Activated CD4-positive, CD25-positive, alpha-beta regulatory T cell treated with anti-CD3 and anti-CD28 coated beads, Interleukin-2, amount 50 U/mL, for 72 hours (primary cell): ENCODE data around the gene KLC1.

Source experiments
- DNase-seq: peaks from one replicate; pipeline ENCODE4 v3.0.0; 2021

KLC1 gene

GRCh38 chr14:103706551-103707328, 77.7 kb downstream of the KLC1 start:
- DNase-seq: no peak

- DNase-seq: no peak
Measured at GRCh38 chr14:103707329-103708263, 78.6 kb downstream of the KLC1 start.

- no peak for DNase-seq
Measured at GRCh38 chr14:103708750-103709187, 79.8 kb downstream of the KLC1 start.

- no peak for DNase-seq
Measured at GRCh38 chr14:103709814-103710213, 80.8 kb downstream of the KLC1 start.

GRCh38 chr14:103710771-103711377, 81.9 kb downstream of the KLC1 start:
- DNase-seq: no peak

- no peak for DNase-seq
Measured at GRCh38 chr14:103711516-103712431, 82.8 kb downstream of the KLC1 start.

- DNase-seq: no peak
Measured at GRCh38 chr14:103712633-103713247, 83.7 kb downstream of the KLC1 start.

- no peak for DNase-seq
Measured at GRCh38 chr14:103713304-103714062, 84.5 kb downstream of the KLC1 start.

- no peak for DNase-seq
Measured at GRCh38 chr14:103714063-103714724, 85.2 kb downstream of the KLC1 start.

GRCh38 chr14:103715052-103716000, 86.3 kb downstream of the KLC1 start, which contains the start of the genes XRCC3 and ZFYVE21:
Gene XRCC3 (minus strand): TSS chr14:103715451. CDS start chr14:103711087, 4,364 bp downstream.
Gene ZFYVE21 (plus strand): TSS chr14:103715810. CDS start chr14:103715842, 32 bp downstream.
- peak; percentile 100 for DNase-seq

- peak; percentile 54 for DNase-seq
Measured at GRCh38 chr14:103716091-103716801, 87.2 kb downstream of the KLC1 start.

- no peak for DNase-seq
Measured at GRCh38 chr14:103716899-103717411, 87.9 kb downstream of the KLC1 start.

GRCh38 chr14:103718572-103718971, 89.6 kb downstream of the KLC1 start:
- no peak for DNase-seq

GRCh38 chr14:103719751-103720150, 90.7 kb downstream of the KLC1 start:
- DNase-seq: no peak

GRCh38 chr14:103721334-103722120, 92.5 kb downstream of the KLC1 start:
- DNase-seq: no peak

GRCh38 chr14:103723748-103724081, 94.7 kb downstream of the KLC1 start:
- DNase-seq: no peak

GRCh38 chr14:103724116-103724515, 95.1 kb downstream of the KLC1 start:
- DNase-seq: no peak
